Measurements from ENCODE around the gene PAFAH1B2.

Gene PAFAH1B2

DNA sequence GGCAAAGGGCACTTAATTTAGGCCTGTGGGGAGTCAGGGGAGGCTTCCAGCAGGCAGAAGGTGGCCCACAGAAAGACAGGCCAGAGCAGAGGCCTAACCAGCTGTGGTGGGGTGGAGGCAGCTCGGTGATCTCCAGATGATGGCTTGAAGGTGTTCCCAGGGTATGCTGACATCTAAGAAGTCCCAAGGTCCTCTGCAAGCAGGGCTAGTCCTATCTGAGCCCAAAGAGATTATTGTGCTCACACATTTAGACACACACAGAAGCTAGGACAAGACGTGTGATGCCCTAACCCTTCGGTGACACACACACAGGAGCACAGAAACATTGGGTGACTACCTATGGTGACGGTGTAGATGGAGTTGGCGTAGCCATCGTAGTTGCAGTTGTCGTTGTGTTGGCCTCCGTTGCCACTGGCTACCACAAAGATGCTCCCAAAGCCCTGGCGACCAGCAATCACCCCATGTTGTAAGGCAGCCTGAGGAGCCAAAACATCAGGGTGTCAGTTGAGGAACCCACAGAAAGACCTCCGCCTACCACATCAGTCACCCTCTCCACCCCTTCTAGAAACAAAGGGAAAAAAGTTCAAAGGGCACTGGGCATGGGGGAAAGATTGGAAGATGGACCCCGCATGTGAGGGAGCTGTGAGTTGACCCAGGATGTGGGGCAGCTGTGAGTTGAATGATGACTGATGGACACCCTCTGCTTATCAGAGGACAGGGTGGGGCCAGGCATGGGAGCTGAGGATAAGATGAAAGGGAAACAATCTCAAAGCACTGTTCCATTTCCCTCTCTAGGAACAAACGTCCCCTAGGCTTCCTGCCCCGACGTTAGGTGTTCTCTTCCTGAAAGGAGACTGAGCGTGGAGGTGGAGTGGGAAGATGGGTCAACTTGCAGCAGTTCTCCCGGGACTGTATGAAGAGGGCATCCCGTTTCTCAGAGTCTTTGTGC is 79.9 kb downstream of the PAFAH1B2 start:
- Histone ChIP-seq H3K27me3 (ENCODE audit: insufficient read depth, low read depth, severe bottlenecking) (no peaks in the 10 kb centered on the region), H3K36me3 (peaks cover 77% of the 10 kb centered on the region), H3K4me3 (ENCODE audit: low read depth, low read length) (no peak overlapping the region), H3K9me3 (ENCODE audit: severe bottlenecking) (no peaks in the 10 kb centered on the region), H3K27ac (no peak overlapping the region)
- DNase-seq = no peak
- TF ChIP-seq, protein P1, sequence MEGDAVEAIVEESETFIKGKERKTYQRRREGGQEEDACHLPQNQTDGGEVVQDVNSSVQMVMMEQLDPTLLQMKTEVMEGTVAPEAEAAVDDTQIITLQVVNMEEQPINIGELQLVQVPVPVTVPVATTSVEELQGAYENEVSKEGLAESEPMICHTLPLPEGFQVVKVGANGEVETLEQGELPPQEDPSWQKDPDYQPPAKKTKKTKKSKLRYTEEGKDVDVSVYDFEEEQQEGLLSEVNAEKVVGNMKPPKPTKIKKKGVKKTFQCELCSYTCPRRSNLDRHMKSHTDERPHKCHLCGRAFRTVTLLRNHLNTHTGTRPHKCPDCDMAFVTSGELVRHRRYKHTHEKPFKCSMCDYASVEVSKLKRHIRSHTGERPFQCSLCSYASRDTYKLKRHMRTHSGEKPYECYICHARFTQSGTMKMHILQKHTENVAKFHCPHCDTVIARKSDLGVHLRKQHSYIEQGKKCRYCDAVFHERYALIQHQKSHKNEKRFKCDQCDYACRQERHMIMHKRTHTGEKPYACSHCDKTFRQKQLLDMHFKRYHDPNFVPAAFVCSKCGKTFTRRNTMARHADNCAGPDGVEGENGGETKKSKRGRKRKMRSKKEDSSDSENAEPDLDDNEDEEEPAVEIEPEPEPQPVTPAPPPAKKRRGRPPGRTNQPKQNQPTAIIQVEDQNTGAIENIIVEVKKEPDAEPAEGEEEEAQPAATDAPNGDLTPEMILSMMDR (IDR thresholded peaks at IDR 0.05; ENCODE audit: low read depth, low read length) = no peak

DNA sequence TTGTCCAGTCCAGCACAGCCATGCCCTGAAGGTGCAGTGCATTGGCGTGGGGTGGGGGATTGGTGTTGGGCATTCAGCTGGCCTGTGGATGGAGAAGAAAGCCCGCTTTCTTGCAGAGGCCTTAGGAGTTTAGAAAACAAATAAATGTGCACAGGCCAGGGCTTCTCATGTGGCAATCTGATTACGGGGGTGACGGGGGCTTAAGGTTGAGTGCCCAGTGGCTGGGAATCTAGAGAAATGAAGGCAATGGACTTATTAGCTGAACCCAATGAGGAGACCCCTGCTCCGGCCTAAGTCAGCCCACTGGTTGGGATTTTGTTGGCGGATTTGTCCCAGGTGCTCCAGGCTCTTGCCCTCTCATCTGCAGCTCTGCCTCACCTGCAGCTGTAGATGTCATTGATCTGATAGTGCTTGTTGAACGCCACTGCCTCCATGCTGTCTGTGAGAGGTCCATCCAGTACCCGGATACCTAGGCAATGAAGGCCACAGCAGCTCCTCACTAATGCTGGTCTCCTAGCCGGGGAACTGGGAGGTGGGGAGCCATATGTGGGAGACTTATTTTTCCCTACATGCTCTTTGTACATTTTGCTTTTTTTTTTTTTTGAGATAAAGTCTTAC is 81.6 kb downstream of the PAFAH1B2 start:
- DNase-seq = no peak
- H3K4me3 ChIP-seq (ENCODE audit: low read depth, low read length) = no peak overlapping the region
- H3K9me3 ChIP-seq (ENCODE audit: severe bottlenecking) = no peaks in the 10 kb centered on the region
- H3K27ac ChIP-seq = no peak overlapping the region
- peaks cover 75% of the 10 kb centered on the region for H3K36me3 ChIP-seq
- H3K27me3 ChIP-seq (ENCODE audit: insufficient read depth, low read depth, severe bottlenecking) = no peaks in the 10 kb centered on the region
- TF ChIP-seq, protein P1 (IDR thresholded peaks at IDR 0.05; ENCODE audit: low read depth, low read length) = no peak
